ACHN (cell line): ENCODE results near the gene EPB41L4A.
"Not testable (repeated sequence)": the region's sequence is repeated elsewhere in the genome, so short reads cannot be mapped to it uniquely, and the experiment has no call there.

ENCODE experiments used
- DNase-seq: peaks from one replicate; pipeline ENCODE4 v3.0.0-alpha.2; 2015
- in situ Hi-C: cut with HindIII; loops from 2 replicates; pipeline ENCODE4 v1.10.0; 2017; ENCODE audit warnings: low sequenced_read_pairs, low pct_ligation_motif_present, low pct_unique_long_range_greater_than_20kb

Gene EPB41L4A

DNA sequence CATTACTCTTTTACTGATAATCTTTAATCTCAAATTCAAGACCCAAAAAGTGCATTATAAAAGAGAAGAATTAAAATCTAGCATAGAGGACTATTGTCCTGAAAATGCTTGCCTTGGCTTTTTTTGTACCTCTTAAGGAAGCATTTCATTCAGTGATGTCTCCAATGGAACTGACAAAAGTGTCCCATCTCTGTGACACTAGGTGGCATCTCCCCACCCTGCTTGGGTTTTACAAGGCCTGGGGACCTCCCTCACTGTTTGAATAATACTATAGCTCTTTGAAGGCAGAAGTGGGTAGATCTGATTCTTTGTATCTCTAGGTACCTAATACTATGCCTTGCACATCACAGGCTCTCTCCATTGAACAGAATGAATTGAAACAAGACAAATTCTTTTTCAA lies 180.6 kb downstream of the EPB41L4A start:
- in situ Hi-C loops: no loop called here
- DNase-seq: no peak

DNA sequence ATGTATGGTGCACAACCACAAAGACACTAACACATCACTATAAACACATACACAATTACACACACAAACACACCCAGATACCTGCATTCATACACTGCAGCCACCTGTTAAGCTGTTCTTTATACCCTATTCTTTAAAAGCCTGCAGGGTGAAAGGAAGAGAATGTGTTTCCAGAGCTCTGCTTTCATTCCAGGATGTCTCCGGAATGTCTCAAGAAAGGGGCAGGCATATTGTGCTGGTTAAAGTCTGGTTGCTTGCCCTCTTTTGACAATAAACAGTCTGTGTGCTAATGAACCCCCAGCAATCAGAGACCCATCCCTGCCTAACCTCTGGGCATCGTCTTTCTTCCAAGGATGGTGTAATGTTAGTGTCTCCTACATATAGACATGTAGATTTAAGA lies 181.6 kb downstream of the EPB41L4A start:
- DNase-seq: no peak
- in situ Hi-C loops: no loop called here

DNA sequence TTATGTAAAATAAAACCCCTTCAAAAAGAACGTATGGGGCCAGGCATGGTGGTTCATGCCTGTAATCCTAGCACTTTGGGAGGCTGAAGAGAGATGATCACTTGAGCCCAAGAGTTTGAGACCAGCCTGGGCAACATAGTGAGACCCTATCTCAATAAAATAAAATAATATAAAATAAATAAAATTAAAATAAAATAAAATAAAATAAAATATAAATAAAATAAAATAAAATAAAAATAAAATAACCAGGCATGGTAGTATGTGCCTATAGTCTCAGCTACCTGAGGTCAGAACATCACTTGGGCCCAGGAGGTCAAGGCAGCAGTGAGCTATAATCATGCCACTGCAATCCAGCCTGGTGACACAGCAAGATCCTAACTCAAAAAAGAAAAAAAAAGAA lies 185.1 kb downstream of the EPB41L4A start:
- in situ Hi-C loops: no loop called here
- DNase-seq: no peak

DNA sequence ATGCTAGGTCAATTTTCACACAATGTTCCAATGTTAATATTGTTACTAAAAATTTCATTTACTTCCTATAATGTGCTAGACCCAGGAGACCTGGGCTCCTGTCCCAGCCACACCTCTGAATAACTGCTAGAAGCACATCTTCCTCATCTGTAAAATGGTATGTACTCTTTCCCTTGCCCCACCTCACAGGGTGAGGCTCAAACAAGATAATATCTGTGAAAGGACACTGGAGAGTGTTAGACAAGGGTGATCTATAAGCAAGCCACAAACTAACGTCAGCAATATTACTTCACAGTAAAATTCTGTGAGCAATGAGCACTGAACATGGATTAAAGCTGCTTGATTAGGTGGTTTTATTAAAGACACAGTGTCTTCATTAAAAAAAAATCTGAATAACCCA lies 186.4 kb downstream of the EPB41L4A start:
- in situ Hi-C loops: no loop called here
- no peak for DNase-seq

DNA sequence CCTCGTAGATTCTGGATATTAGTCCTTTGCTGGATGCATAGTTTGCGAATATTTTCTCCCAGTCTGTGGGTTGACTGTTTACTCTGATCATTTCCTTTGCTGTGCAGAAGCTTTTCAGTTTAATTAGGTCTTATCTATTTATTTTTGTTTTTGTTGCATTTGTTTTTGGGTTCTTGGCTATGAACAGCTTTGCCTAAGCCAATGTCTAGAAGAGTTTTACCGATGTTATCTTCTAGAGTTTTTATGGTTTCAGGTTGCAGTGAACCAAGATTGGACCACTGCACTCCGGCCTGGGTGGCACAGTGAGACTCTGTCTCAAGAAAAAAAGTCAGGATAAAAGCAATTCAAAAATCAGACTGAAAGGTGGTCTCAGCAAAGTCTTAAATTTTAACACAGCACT lies 188.5 kb downstream of the EPB41L4A start:
- in situ Hi-C loops: no loop called here
- DNase-seq: no peak

DNA sequence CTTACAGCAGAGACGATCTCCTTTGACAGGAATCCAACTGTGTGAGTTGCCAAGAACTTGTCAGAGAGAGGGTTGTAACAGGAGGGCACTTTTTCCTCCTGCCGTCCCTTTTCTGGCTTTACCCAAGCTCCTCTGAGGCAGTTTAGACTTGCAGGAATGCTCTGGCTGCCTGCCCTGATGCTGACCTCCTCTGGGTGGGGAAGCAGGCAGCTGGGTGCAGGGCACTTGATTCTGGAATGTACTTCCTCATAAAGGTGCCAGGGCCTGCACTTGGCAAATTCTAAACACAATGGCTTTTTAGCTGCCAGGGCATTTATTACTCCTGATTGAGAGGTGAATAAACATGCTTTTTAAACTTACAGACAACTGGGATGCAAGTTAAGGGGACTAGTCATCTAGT lies 190.4 kb downstream of the EPB41L4A start:
- peak; percentile 91 for DNase-seq
- in situ Hi-C loops: no loop called here

DNA sequence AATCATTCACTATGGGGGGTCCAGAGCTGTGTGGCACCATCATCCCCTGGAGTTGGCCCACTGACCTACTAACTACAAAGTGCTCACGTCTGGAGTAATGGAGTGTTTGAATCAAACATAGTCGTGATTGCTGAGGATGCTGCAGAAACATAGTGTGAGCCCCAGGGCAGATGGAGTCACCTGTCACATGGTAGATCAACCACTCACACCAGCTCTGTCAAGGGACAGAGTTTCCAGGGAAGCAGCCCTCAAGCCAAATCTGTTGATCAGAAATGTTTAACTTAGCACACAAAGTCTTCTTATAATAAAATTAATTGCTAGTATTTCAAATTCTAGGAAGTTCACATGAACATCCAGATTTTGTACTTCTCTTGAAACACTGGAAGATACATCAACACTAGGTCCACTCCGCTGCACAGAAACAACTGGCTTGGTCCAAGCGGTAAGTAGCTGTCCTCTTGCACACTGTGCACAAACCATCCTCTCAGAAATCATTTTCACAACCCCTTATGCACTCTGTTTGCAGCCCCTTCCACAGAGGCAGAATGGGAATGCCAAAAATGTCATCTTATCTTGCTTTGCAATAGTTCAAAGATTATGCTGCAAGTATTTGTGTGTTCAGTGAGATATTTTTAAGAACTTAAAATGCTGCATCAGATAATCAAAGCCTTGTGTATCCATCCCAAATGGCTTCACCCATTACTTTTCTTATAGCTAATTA lies 191.0 kb downstream of the EPB41L4A start:
- no peak for DNase-seq
- in situ Hi-C loops: no loop called here

DNA sequence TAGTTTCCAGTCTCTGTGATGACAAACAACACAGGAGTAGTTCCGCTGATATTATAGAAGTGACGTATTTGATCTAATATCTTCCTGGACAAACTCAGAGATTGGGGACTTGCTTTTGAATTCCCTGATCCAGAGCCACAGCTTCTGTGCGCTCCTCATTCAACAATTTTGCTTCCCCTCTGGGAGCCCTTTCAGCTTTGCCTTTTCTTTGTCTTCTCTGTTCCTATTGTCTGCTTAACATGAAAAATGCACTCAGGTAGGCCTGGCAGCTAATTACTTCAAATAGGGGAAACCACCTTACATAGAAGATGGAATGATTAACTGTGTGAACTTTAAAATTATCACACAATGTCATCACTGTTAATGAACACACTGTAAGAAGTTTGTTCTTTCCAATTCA lies 192.9 kb downstream of the EPB41L4A start:
- in situ Hi-C loops: no loop called here
- no peak for DNase-seq

DNA sequence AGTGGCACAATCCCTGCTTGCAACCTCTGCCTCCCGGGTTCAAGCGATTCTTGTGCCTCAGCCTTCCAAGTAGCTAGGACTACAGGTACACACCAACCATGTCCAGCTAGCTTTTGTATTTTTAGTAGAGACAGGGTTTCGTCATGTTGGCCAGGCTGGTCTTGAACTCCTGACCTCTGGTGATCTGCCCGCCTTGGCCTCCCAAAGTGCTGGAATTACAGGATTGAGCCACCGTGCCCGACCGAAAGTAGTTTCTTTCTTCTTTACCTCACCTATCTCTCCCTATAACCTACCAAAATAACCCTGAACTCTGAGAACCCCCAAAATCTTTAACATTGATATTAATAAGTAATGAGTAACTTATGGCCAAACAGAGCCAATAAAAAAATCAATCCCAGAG lies 196.1 kb downstream of the EPB41L4A start:
- in situ Hi-C loops, DNase-seq: not testable (repeated sequence)

DNA sequence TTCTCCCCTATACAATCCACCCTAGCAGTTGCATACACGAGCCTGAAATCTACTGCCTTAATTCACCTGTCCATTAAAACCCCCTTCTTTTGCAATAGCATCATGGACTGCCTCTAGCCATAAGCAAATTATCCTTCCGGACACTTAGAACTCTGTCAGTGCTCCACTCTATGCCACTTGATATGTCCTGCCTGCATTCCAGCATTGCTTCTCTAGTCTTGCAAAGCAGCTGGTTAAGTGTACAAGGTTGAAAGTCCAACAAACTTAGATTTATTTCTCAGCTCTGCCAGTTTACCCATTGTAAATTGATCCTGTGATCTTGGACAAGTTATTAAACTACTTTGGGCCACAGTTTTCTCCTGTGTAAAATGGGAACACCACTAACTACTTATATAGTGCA lies 197.9 kb downstream of the EPB41L4A start:
- DNase-seq: peak; percentile 32
- in situ Hi-C loops: no loop called here

DNA sequence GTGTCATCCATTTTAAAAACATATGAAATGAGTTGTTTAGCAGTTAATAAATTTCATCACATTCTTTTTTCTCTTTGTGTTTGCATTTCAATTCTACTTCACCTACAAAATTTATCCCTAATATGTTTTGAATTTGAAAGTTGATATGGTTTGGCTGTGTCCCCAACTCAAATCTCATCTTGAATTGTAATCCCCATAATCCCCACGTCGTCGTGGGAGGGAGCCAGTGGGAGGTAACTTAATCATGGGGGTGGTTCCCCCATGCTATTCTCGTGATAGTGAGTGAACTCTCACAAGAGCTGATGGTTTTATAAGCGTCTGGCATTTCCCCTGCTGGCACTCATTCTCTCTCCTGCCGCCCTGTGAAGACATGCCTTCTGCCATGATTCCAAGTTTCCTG lies 200.1 kb downstream of the EPB41L4A start:
- in situ Hi-C loops: no loop called here
- no peak for DNase-seq

DNA sequence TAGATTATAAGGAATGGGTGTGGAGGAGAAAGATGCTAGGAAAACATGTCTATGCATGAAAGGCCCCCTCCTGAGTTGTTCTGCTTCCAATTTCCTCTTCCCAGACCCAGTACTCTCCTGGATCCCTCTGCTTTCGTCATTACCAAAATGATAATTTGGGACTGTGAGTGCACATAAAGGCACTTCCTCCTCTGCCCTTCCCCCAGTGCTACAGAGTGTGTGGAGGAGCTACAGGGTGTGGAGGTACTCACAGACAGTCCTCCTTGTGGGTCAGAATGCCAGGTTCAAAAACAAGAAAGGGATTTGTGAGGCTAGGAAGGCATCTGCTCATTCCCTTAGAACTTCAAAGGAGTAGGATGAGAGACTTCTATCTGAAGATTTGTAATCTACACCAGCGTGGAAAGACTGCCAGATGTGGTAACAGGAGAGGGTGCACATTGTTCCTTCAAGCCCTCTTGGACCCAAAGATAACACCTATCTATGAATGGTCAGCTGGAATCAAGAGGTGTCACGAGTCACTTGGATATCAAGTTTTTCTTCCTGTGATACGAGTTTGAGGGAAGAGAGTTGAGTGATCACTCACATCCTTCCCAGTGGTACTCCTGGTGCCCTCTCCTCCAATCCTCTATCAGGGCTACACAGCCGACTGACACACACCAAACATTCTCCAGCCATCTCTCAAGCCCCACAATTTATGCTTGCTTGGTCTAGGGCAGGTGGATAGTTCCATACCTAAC lies 201.1 kb downstream of the EPB41L4A start:
- in situ Hi-C loops: no loop called here
- no peak for DNase-seq

DNA sequence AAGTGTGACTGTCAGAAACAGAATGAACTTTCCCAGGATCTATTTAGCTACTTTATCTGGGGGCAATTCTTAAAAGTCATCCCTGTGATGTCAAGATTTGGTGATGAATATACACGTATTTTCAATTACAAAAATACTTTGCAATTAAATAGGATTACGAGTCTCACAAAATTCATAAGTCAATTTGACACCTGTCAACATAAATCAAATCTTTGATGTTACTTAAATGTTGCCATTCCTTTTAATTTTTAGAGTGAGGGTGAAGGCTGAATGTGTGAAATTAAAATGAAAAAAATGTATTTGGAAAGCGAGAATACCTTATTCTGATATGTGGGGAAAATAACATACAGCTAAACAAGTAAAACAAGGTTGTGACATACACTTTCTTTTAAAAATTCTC lies 202.9 kb downstream of the EPB41L4A start:
- in situ Hi-C loops: no loop called here
- no peak for DNase-seq

DNA sequence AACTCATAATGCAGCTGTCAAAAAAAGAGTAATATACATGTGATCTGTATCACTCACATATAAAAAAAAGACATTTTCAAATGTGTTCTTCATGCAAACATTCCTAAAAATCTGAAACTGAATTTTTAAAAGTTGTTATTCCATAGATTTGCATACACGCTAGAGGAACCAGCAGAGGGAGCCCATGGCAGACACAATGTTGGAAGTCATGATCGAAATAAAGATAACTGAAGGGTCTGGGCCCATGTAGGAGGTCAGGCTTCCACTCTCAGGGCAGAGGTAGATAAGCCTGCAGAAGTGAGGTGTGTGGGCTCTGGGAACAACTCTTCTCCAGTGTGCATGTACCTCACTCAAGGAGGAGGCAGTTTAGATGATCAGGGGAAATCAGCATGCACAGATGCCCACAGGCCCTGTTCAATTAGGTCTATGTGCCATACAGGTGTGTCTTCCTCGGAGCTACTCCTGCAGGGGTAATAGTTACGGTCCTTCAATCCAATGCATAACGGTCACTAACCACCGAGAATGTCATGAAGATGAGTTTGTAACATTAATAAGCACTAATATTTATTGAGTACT lies 208.6 kb downstream of the EPB41L4A start:
- in situ Hi-C loops: no loop called here
- DNase-seq: peak; percentile 58

DNA sequence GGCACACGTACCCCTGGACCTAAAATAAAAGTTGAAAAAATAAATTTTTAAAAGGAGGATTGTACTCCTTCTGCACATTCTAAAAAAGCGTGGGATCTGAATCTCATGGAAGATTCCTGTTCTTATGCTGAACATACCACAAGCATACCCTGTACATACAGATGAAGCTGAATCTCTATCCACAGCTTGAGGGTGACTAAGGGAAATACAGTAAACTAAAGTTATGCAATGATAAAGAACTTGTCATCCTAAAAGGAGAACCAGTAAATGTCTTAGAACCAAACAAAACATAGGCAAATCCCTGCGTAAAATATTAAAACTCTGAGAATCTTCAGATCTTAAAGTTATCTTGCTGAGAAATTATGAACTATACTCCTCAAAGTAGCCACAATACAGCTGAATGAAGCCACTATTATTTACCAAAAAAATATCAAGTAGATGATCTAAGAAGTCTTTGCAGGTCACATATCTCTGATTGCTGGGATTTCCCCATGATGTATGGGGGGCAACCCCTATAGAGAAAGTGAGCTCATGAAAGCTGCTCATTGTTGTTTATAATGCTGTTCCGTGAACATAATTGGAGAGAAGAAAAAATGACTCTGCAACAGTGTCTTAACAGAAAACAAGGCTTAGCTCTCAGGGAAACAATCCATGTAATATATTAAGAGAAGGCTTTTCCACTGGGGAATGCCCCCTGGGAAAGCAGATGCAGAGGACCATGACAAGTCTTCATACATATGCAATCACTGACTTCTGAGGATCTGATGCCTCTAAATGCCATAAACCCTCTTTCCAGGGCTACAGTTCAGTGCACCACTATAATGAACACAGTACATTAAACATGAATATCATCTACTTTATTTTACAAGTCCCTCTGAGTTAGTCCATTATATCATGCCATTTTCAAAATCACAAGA lies 210.1 kb downstream of the EPB41L4A start:
- in situ Hi-C loops: no loop called here
- no peak for DNase-seq

DNA sequence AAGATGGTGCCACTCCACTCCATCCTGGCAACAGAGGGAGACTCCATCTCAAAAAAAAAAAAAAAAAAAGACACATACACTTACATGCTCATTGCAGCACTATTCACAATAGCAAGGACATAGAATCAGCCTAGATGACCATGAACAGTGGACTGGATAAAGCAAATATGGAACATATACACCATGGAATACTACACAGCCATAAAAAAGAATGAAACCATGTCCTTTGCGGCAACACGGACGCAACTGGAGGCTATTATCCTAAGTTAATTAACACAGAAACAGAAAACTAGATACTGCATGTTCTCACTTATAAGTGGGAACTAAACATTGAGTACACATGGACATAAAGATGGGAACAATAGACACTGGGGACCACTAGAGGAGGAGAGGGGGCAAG lies 210.9 kb downstream of the EPB41L4A start:
- DNase-seq, in situ Hi-C loops: not testable (repeated sequence)

DNA sequence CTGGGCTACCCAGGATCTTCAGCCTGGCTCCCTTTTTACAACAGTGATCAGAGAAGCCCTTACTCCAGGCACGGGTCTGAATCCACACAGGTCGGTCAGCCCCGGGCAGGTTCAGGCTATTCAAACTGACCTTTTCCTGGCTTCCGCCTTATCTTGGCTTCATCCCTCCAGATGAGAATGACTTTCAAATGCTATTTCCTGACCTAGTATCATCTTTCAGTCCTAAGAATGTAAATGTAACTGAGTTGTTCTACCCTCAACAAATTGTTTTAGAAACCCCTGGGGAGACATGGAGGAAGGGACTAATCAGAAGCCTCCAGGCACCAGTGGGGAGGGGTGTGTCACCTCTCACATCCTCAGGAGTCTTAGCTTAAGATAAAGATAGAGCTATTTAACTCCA lies 213.2 kb downstream of the EPB41L4A start:
- in situ Hi-C loops: no loop called here
- DNase-seq: no peak

DNA sequence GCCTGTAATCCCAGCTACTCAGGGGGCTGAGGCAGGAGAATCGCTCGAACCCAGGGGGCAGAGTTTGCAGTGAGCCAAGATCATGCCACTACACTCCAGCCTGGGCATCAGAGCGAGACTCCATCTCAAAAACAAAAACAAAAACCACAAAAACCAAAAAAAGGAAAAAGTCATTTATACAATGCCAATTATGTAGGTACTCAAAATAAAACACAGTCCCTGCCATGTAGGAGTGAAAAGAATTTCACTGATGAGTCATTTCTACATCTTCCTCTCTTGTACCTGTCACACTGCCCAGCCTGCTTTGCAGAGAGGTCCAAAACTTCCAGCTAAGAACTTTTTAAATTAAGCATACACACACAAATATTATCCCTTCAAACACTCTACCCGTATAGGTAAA lies 215.8 kb downstream of the EPB41L4A start:
- no peak for DNase-seq
- in situ Hi-C loops: no loop called here

DNA sequence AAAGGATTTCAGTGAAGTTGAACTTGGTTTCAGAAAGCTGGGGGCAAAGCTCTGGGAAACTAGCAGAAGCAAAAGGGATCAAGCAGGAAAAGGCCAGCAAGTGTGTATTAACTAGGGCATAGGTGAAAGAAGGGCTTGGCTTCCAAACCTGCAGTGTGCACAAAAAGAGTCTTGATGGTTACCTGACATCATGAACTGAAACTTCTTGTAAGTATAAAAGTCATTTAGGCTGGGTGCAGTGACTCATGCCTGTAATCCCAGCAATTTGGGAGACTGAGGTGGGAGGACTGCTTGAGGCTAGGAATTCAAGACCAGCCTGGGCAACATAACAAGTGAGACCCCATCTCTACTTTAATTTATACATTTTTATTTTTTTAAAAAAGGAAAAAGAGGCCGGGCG lies 216.4 kb downstream of the EPB41L4A start:
- no peak for DNase-seq
- in situ Hi-C loops: no loop called here
